Neuronal stem cell (in vitro differentiated cells): Measurements from ENCODE around the gene THUMPD3.

Experiments
- DNase-seq: peaks from one replicate; pipeline ENCODE4 v3.0.0-alpha.2; 2013; ENCODE audit warnings: low spot score
- H2AFZ ChIP-seq: one replicate; pipeline ENCODE4 v1.6.1; 2013; ENCODE audit warnings: mild to moderate bottlenecking, low read length, inconsistent platforms
- H2AK5ac ChIP-seq: 2 replicates; pipeline ENCODE4 v1.6.1; 2013; ENCODE audit warnings: low read depth, mild to moderate bottlenecking, inconsistent platforms, low read length, moderate library complexity, mixed read lengths
- H2BK120ac ChIP-seq: 2 replicates; pipeline ENCODE4 v1.6.1; 2013; ENCODE audit warnings: low read depth, mild to moderate bottlenecking, inconsistent platforms, low read length, moderate library complexity, mixed read lengths
- H2BK12ac ChIP-seq: one replicate; pipeline ENCODE4 v1.6.1; 2013; ENCODE audit warnings: low read length, inconsistent platforms
- H2BK15ac ChIP-seq: 2 replicates; pipeline ENCODE4 v1.6.1; 2013; ENCODE audit warnings: mild to moderate bottlenecking, low read length, inconsistent platforms, mixed read lengths
- H2BK5ac ChIP-seq: one replicate; pipeline ENCODE4 v1.6.1; 2013; ENCODE audit warnings: inconsistent platforms, mild to moderate bottlenecking, low read length, moderate library complexity
- H3K14ac ChIP-seq: one replicate; pipeline ENCODE4 v1.6.1; 2013; ENCODE audit warnings: low read length, inconsistent platforms
- H3K18ac ChIP-seq: 2 replicates; pipeline ENCODE4 v1.6.1; 2013; ENCODE audit warnings: low read length, inconsistent platforms
- H3K23ac ChIP-seq: 2 replicates; pipeline ENCODE4 v1.6.1; 2013; ENCODE audit warnings: low read depth, mild to moderate bottlenecking, mixed read lengths, low read length, inconsistent platforms; ENCODE audit not compliant: poor library complexity
- H3K27ac ChIP-seq: replicated peaks from 3 replicates; pipeline ENCODE4 v1.5.1; 2013; ENCODE audit warnings: low read length, inconsistent platforms
- H3K27me3 ChIP-seq, 3 experiments: 2 replicates each; pipeline ENCODE4 v1.6.1; 2013; ENCODE audit warnings: low read length in 3 of 3, mild to moderate bottlenecking in 2 of 3, inconsistent platforms in 1 of 3, low read depth in 1 of 3, mixed read lengths in 1 of 3, moderate library complexity in 1 of 3; ENCODE audit not compliant: control insufficient read depth in 3 of 3, insufficient read depth in 3 of 3
- H3K36me3 ChIP-seq, 2 donors: replicated peaks in 1 of 2; 2 replicates each; pipeline ENCODE4 v1.6.1; 2013; ENCODE audit warnings: low read length in 2 of 2; ENCODE audit not compliant: control insufficient read depth in 2 of 2, insufficient read depth in 2 of 2
- H3K4ac ChIP-seq: 2 replicates; pipeline ENCODE4 v1.6.1; 2013; ENCODE audit warnings: inconsistent platforms, mild to moderate bottlenecking, low read length, moderate library complexity
- H3K4me1 ChIP-seq, 2 donors: 1 replicate in 1 of 2; 2 replicates in 1 of 2; pipeline ENCODE4 v1.6.1; 2013; ENCODE audit warnings: low read length in 2 of 2, low read depth in 1 of 2; ENCODE audit not compliant: control insufficient read depth in 2 of 2, insufficient read depth in 1 of 2
- H3K4me2 ChIP-seq: one replicate; pipeline ENCODE4 v1.6.1; 2013; ENCODE audit warnings: mild to moderate bottlenecking, low read length, inconsistent platforms; ENCODE audit not compliant: insufficient read depth, poor library complexity, severe bottlenecking
- H3K4me3 ChIP-seq, 2 donors: 2 replicates each; pipeline ENCODE4 v1.5.1; 2013; ENCODE audit warnings: low read length in 2 of 2, mild to moderate bottlenecking in 2 of 2, inconsistent platforms in 1 of 2, moderate library complexity in 1 of 2
- H3K79me1 ChIP-seq: one replicate; pipeline ENCODE4 v1.6.1; 2013; ENCODE audit warnings: low read depth, mild to moderate bottlenecking, inconsistent platforms, low read length, moderate library complexity
- H3K9ac ChIP-seq: one replicate; pipeline ENCODE4 v1.6.1; 2013; ENCODE audit warnings: mild to moderate bottlenecking, low read depth, low read length, inconsistent platforms; ENCODE audit not compliant: poor library complexity
- H3K9me3 ChIP-seq, 2 donors: replicated peaks in 1 of 2; 2 replicates each; pipeline versions ENCODE3 to v1.6.1; 2013; ENCODE audit warnings: low read length in 2 of 2, mild to moderate bottlenecking in 2 of 2, inconsistent platforms in 1 of 2, low read depth in 1 of 2, mixed read lengths in 1 of 2, moderate library complexity in 1 of 2; ENCODE audit not compliant: control insufficient read depth in 2 of 2, insufficient read depth in 1 of 2
- H4K8ac ChIP-seq: one replicate; pipeline ENCODE4 v1.6.1; 2013; ENCODE audit warnings: low read depth, mild to moderate bottlenecking, inconsistent platforms, low read length, moderate library complexity
- H4K91ac ChIP-seq: one replicate; pipeline ENCODE4 v1.6.1; 2013; ENCODE audit warnings: low read length, low read depth, mild to moderate bottlenecking, inconsistent platforms; ENCODE audit not compliant: poor library complexity
- WGBS, 2 donors: extraction: QIAGEN DNeasy Blood & Tissue Kit; methylation state at CpG; one replicate each; pipeline ENCODE4 v1.1.7; 2013; ENCODE audit warnings: missing lambda C conversion rate in 2 of 2, mixed read lengths in 1 of 2; ENCODE audit not compliant: insufficient read length in 2 of 2, insufficient replicate concordance in 1 of 2; ENCODE audit errors: extremely low coverage in 2 of 2; 5-methylcytosine and 5-hydroxymethylcytosine counted together

Gene THUMPD3

DNA sequence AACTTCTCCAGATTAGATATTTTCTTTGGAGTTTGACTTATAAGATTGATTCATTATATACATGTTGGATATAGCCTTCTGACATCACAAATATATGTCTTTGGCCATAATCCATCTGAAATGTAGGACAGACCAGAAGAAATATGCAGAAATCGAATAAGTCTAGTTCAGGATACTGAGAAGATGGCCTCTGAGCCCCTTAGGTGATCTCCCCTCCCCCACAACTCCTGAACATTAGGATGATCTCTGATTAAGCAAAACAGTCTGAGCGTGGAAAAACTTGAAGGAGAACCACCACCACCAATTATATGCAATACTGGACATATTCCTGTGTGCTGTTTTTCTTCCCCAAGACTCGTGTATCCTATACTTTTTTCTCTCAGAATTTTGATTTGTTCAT is 37.8 kb downstream of the THUMPD3 start:
- H3K9me3 ChIP-seq = no peaks in the 10 kb centered on the region
- no peak overlapping the region for H2BK12ac ChIP-seq
- no CpG with 5 or more reads among the region's 3 CpGs for WGBS, 2 donors
- peak overlapping the region; percentile 45 for H3K27ac ChIP-seq
- H2AFZ ChIP-seq = no peak overlapping the region
- no peak overlapping the region for H2BK5ac ChIP-seq
- no peak overlapping the region for H4K8ac ChIP-seq
- H3K4me1 ChIP-seq = peaks cover 6 to 42% of the 10 kb centered on the region in 2 donors
- no peak for DNase-seq
- no peak overlapping the region for H2BK120ac ChIP-seq
- no peak overlapping the region for H4K91ac ChIP-seq
- no peak overlapping the region for H3K9ac ChIP-seq
- peaks cover 0 to 6% of the 10 kb centered on the region in 2 donors for H3K36me3 ChIP-seq
- no peaks in the 10 kb centered on the region for H3K79me1 ChIP-seq
- peak overlapping the region in 1 of 2 donors; percentile 31 for H3K4me3 ChIP-seq
- no peak overlapping the region for H2BK15ac ChIP-seq
- H2AK5ac ChIP-seq = no peak overlapping the region
- H3K27me3 ChIP-seq = no peaks in the 10 kb centered on the region
- H3K4me2 ChIP-seq = peak overlapping the region; percentile 56
- no peak overlapping the region for H3K23ac ChIP-seq
- no peak overlapping the region for H3K4ac ChIP-seq
- H3K18ac ChIP-seq = no peak overlapping the region
- H3K14ac ChIP-seq = no peak overlapping the region

DNA sequence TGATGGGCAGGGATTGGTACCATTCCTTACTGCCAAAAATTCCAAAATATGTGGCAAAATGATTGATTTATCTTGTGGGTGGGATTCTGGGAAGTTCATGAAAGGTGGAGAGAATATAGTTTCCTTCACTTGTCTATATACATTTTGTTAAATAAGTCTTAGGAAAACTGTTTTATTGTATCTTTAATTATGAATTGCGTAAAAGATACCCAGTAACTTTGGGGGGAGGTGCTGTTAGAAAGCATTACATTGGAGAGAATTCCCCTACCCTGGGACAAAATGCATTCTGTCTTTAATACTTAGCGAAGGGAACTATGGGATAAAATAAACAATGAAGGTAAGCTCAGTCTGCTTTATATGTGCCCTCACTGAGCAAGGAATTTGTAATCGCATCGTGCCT is 39.1 kb downstream of the THUMPD3 start:
- Histone ChIP-seq H3K27me3 (no peaks in the 10 kb centered on the region), H3K18ac (no peak overlapping the region), H2AFZ (no peak overlapping the region), H2AK5ac (no peak overlapping the region), H2BK12ac (no peak overlapping the region), H3K9ac (no peak overlapping the region), H3K27ac (peak overlapping the region; percentile 98), H3K4ac (no peak overlapping the region), H3K23ac (no peak overlapping the region), H3K14ac (no peak overlapping the region), H3K79me1 (no peaks in the 10 kb centered on the region), H4K91ac (no peak overlapping the region), H2BK5ac (no peak overlapping the region), H3K4me3 (peak overlapping the region in 1 of 2 donors; percentile 31), H3K36me3 (peaks cover 0 to 6% of the 10 kb centered on the region in 2 donors), H3K4me1 (peaks cover 6 to 39% of the 10 kb centered on the region in 2 donors), H3K4me2 (peak overlapping the region; percentile 46), H2BK120ac (no peak overlapping the region), H3K9me3 (peaks cover 0 to 6% of the 10 kb centered on the region in 2 donors), H2BK15ac (no peak overlapping the region), H4K8ac (no peak overlapping the region)
- no CpG with 5 or more reads among the region's 4 CpGs for WGBS, 2 donors
- DNase-seq = no peak

DNA sequence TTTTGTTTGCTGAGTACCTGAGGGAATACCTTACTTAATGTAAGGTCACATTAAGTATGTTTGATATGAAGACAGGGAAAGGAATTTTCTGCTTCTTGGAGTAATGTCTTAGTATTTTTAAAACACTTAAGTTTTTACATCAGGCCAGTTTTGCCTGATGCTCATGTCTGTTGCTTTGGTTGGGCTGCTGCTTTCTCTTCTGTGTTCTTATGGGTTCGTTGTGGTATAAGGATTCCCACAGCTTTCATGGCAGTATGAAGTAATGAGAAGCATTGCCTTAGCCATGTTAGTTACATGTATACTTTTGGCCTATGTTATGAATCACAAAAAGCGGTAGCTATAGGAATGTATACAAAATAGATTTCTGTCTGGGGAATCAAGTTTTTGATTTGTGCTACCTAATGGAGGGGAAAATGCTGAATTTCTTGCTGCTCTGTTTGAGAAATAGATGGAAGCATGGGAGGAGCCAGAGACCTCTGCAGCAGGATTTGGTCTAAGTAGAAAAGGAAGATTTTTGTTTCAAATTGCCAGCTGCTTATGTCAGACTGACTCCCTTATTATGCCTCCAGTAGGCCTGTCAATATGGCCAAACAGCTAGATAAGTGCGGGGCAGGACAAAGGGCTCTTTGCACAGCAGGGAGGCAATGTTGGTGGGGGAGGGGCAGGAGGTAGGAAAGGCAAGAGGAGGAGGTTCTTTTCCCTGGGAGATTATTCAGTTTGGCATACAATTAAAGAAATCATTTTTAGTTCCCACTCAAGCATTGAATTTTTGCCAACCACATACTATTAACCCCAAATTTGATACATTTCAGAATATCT is 39.8 kb downstream of the THUMPD3 start:
- Histone ChIP-seq H3K36me3 (peaks cover 0 to 6% of the 10 kb centered on the region in 2 donors), H4K91ac (no peak overlapping the region), H3K27ac (peak overlapping the region; percentile 98), H2AFZ (no peak overlapping the region), H3K27me3 (no peaks in the 10 kb centered on the region), H3K4me3 (peak overlapping the region; percentile 31 to 47), H2AK5ac (no peak overlapping the region), H3K18ac (no peak overlapping the region), H2BK120ac (no peak overlapping the region), H3K9ac (no peak overlapping the region), H3K9me3 (peaks cover 0 to 6% of the 10 kb centered on the region in 2 donors), H3K4ac (no peak overlapping the region), H3K79me1 (no peaks in the 10 kb centered on the region), H4K8ac (no peak overlapping the region), H2BK15ac (no peak overlapping the region), H3K14ac (no peak overlapping the region), H2BK12ac (no peak overlapping the region), H3K4me2 (peak overlapping the region; percentile 46), H3K23ac (no peak overlapping the region), H3K4me1 (peaks cover 6 to 39% of the 10 kb centered on the region in 2 donors), H2BK5ac (no peak overlapping the region)
- DNase-seq = peak; percentile 80
- WGBS, 2 donors = no CpG with 5 or more reads among the region's 3 CpGs

DNA sequence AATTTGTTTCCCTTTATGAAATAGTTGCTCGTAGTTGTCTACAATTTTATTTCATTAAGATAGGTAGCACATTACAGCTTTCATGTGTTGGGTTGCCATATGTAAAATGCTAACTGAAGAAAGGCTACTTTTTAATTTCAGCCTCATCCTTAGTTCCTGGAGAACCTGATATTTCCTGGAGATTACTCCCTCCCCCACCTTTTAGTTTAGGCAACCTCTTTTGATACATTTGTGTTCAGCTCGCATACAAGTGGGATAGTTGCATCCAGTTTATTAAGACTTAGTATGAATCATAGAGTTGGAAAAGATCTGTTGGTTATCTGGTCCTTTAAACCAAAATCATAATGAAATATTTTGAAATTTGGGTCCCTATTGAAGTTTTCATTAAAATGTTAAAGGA is 40.6 kb downstream of the THUMPD3 start:
- Histone ChIP-seq H3K9me3 (peaks cover 1 to 8% of the 10 kb centered on the region in 2 donors), H3K27me3 (no peaks in the 10 kb centered on the region), H3K27ac (no peak overlapping the region), H3K9ac (no peak overlapping the region), H3K23ac (no peak overlapping the region), H2AK5ac (no peak overlapping the region), H3K4me1 (peaks cover 6 to 39% of the 10 kb centered on the region in 2 donors), H3K79me1 (no peaks in the 10 kb centered on the region), H4K8ac (no peak overlapping the region), H3K4me3 (no peak overlapping the region), H2BK12ac (no peak overlapping the region), H3K18ac (no peak overlapping the region), H3K4ac (no peak overlapping the region), H2AFZ (no peak overlapping the region), H4K91ac (no peak overlapping the region), H3K14ac (no peak overlapping the region), H2BK5ac (no peak overlapping the region), H3K4me2 (no peak overlapping the region), H2BK120ac (no peak overlapping the region), H2BK15ac (no peak overlapping the region), H3K36me3 (peaks cover 0 to 6% of the 10 kb centered on the region in 2 donors)
- WGBS, 2 donors = no CpG with 5 or more reads among the region's 2 CpGs
- no peak for DNase-seq
